GM12873 (cell line): Measurements from ENCODE around the gene BMP5.
A peak's percentile ranks its signal among the peaks of the same experiment; 100 is the strongest.

Experiments
- TF ChIP-seq, protein P1 (sequence below): IDR thresholded peaks from 2 replicates; pipeline ENCODE4 v1.5.1; 2012; ENCODE audit warnings: low read depth, mild to moderate bottlenecking, moderate library complexity, low read length, control low read depth; ENCODE audit not compliant: insufficient read depth; ENCODE audit errors: missing control alignments

BMP5 gene

DNA sequence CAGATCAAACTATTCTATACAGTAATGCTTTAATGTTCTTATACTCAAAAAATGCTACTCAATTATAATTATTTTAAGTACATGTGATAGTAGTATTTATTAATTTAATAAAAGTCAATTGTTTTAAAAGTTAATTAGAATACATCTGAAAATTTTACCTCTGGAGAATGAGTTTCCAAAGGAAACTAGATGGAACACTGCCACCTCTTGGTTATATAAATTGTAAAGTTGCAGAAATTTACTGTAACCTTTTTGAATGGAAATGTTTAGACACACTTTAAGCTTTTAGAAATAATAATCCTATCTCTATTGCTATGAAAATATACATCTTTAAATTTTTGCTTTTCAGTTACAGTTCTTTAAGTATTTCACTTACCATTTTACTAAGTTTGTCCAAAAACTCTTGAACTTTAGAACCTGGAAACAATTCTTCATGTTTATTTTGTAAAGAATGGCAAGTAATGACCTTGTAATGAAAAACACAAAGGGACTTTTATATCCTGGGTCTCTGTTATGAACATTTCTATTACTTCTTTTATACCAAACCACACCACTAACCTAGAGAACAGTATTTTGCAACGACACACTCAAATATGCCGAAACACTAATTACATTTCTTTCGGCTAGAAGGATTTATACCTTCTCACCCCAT lies 10.9 kb upstream of the BMP5 start:
- TF ChIP-seq, protein P1, sequence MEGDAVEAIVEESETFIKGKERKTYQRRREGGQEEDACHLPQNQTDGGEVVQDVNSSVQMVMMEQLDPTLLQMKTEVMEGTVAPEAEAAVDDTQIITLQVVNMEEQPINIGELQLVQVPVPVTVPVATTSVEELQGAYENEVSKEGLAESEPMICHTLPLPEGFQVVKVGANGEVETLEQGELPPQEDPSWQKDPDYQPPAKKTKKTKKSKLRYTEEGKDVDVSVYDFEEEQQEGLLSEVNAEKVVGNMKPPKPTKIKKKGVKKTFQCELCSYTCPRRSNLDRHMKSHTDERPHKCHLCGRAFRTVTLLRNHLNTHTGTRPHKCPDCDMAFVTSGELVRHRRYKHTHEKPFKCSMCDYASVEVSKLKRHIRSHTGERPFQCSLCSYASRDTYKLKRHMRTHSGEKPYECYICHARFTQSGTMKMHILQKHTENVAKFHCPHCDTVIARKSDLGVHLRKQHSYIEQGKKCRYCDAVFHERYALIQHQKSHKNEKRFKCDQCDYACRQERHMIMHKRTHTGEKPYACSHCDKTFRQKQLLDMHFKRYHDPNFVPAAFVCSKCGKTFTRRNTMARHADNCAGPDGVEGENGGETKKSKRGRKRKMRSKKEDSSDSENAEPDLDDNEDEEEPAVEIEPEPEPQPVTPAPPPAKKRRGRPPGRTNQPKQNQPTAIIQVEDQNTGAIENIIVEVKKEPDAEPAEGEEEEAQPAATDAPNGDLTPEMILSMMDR, result peak; percentile 9

GRCh38 chr6:55882718-55883569 lies 7.6 kb upstream of the BMP5 start:
- TF ChIP-seq, protein P1, result no peak

- TF ChIP-seq, protein P1, result no peak
Measured at GRCh38 chr6:55877283-55877682, 1.9 kb upstream of the BMP5 start.

DNA sequence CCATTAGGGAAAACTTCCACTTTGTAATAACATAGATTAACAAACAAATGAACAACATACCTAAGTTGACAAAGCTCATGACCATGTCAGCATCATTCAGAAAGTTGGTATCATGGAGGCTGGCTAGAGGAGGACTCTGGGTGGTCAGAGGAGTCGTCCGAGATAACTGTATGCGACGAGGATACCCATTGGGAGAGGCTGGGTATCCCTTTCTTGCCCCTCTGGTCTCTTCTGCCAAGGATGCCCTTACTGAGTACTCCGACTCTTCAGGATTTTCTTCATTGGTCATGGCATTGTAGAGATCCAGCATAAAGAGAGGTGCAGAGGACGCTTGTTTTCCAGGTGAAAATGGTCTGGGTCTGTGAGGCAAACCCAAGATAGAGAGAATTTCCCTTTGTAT lies 1.1 kb downstream of the BMP5 start:
- TF ChIP-seq, protein P1, result no peak

DNA sequence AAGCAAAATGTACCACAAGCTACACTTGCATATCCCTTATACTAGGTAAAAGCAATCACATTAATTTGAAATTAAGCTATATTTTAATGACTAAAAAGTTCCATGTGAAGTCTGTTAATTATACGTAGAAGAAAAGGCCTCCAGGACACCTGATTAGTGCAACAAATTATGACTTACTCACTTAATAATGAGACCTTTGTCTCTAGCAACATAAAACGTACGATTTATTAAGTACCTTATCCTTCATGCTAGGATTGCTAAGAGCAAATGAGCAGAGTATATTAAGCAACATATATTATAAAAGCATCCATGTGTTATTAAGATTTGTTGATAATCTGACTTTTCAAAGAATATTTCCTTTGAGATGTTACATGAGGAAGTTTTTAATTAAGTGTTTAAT lies 2.5 kb downstream of the BMP5 start:
- TF ChIP-seq, protein P1, result no peak

DNA sequence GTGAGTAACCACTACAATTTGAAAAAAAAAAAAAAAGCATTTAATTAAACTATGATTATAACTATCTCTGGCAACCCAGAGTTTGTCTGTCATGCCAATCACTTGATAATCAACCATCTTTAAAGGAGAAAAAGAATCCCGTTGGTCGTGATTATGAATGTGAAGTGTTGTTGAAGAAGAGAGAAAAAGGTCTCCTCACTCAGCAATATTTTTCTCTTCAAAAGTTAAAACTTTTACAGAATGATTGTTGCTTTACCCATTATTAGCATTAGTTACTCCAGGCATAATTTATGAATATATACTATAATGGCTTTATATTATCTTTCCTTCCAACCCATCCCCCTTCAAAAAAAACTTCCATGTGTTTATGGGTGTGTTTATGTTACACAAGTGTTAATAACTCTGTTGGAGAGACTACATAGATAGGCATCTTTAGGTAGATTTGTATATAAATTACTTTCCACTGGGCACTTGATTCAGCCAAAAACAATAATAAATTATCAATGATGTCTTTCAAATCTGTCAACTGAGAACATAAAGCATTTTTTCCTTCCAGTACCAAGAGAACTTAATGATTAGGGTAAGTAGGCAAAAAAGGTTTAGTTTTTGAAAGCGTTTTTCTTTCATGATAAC lies 5.1 kb downstream of the BMP5 start:
- TF ChIP-seq, protein P1, result no peak

DNA sequence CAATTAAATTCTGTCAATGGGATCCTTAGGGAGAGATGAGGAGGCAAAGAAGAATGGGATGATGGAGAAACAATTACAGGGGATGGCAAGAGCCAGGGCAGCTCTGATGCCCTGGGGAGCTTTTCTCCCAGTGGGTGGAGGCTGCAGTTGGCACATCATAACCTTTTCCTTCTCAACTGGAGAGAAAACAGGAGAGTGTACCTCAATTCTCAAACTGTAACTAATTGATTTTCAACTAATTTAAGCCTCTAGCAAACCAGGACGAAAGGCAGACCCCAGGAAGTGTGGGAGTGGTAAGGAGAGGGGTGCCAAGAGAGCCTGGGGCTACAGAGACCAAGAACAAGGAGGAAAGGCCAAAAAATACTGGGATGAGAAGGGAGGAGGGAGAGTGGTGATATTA lies 5.7 kb downstream of the BMP5 start:
- TF ChIP-seq, protein P1, result no peak
